Endothelial cell of umbilical vein (primary cell): ENCODE results near the gene BMPR1A. TPM values are rescaled to one million over a fixed set of nuclear protein-coding genes. Genes with fewer than 3 reads are reported as not detected.

Experiments
- BruUV-seq: library from RNA; stranded (reverse); fragments of 400-500 nt; replicated peaks from 2 replicates; lab custom pipeline; 2021; lab: Mats Ljungman, UMichigan
- CTCF ChIA-PET: fragments of 300-600, 350-600 bp; sonication (Branson Sonifier 250); formaldehyde crosslinking; loops from one replicate; lab custom pipeline; 2021; ENCODE audit warnings: antibody characterized with exemption, inconsistent platforms; lab: Charles Lee
- POLR2A ChIA-PET: fragments of 300-600, 350-600 bp; sonication (Branson Sonifier 250); formaldehyde crosslinking; loops from one replicate; lab custom pipeline; 2021; ENCODE audit warnings: antibody characterized with exemption, inconsistent platforms; lab: Charles Lee
- DNase-seq: peaks from one replicate; pipeline ENCODE4 v3.0.0-alpha.2; 2011; ENCODE audit warnings: low read depth, low spot score
- FAIRE-seq: peaks from 2 replicates; lab custom pipeline; 2011; peaks lifted over from hg19 to GRCh38; lab: Jason Lieb, UNC
- H2AFZ ChIP-seq: 2 replicates; pipeline ENCODE4 v1.6.0; 2012; ENCODE audit warnings: low read depth, low read length, control low read depth, inconsistent platforms
- H3K27ac ChIP-seq: 2 replicates; pipeline ENCODE4 v1.5.1; 2011; ENCODE audit warnings: low read depth, mild to moderate bottlenecking, control low read depth, low read length, moderate library complexity; ENCODE audit not compliant: insufficient read depth
- H3K27me3 ChIP-seq, 2 experiments: 2 replicates each; pipeline versions ENCODE4 v1.6.0 to v1.6.1; 2011; ENCODE audit warnings: low read length in 2 of 2, mixed read lengths in 1 of 2; ENCODE audit not compliant: control insufficient read depth in 2 of 2, insufficient read depth in 2 of 2
- H3K36me3 ChIP-seq, 2 experiments: 2 replicates in 1 of 2; 3 replicates in 1 of 2; pipeline ENCODE4 v1.5.1; 2011; ENCODE audit warnings: low read length in 2 of 2, mild to moderate bottlenecking in 1 of 2, moderate library complexity in 1 of 2; ENCODE audit not compliant: control insufficient read depth in 2 of 2, insufficient read depth in 2 of 2; ENCODE audit errors: extremely low read depth in 1 of 2
- H3K4me1 ChIP-seq: 3 replicates; pipeline ENCODE4 v1.5.1; 2011; ENCODE audit warnings: mild to moderate bottlenecking, low read length; ENCODE audit not compliant: control insufficient read depth, insufficient read depth; ENCODE audit errors: extremely low read depth
- H3K4me2 ChIP-seq: 2 replicates; pipeline ENCODE4 v1.6.1; 2011; ENCODE audit warnings: low read length, control low read depth, mixed read lengths; ENCODE audit not compliant: insufficient read depth
- H3K4me3 ChIP-seq, 3 experiments: fragments of 200-600 bp in 1 of 3; sonication (generic), shearing (Covaris generic) in 1 of 3; replicated peaks in 1 of 3; 2 replicates each; pipeline ENCODE4 v1.5.1; 2011 to 2016; ENCODE audit warnings: control low read depth in 3 of 3, low read length in 3 of 3, mild to moderate bottlenecking in 2 of 3, inconsistent platforms in 1 of 3, low read depth in 1 of 3, moderate library complexity in 1 of 3; ENCODE audit not compliant: insufficient read depth in 1 of 3
- H3K79me2 ChIP-seq: 2 replicates; pipeline ENCODE4 v1.6.0; 2012; ENCODE audit warnings: low read length, inconsistent platforms; ENCODE audit not compliant: control insufficient read depth, insufficient read depth
- H3K9ac ChIP-seq: replicated peaks from 2 replicates; pipeline ENCODE3; 2011; ENCODE audit warnings: low read length, control low read depth; ENCODE audit not compliant: insufficient read depth; ENCODE audit errors: extremely low read depth
- H3K9me1 ChIP-seq: replicated peaks from 3 replicates; pipeline ENCODE4 v1.6.0; 2011; ENCODE audit warnings: mild to moderate bottlenecking, low read length; ENCODE audit not compliant: control insufficient read depth, insufficient read depth; ENCODE audit errors: extremely low read depth
- H3K9me3 ChIP-seq: replicated peaks from 2 replicates; pipeline ENCODE4 v1.5.1; 2012; ENCODE audit warnings: low read length, inconsistent platforms; ENCODE audit not compliant: control insufficient read depth, insufficient read depth
- H4K20me1 ChIP-seq: replicated peaks from 2 replicates; pipeline ENCODE3; 2011; ENCODE audit warnings: mild to moderate bottlenecking, low read length; ENCODE audit not compliant: control insufficient read depth, insufficient read depth; ENCODE audit errors: extremely low read depth
- EZH2 ChIP-seq: IDR thresholded peaks from 2 replicates; pipeline ENCODE4 v1.6.1; 2012; ENCODE audit warnings: borderline replicate concordance, low read depth, mild to moderate bottlenecking, moderate library complexity, low read length, inconsistent platforms; ENCODE audit not compliant: severe bottlenecking
- FOS ChIP-seq: IDR thresholded peaks from 2 replicates; pipeline ENCODE4 v1.6.1; 2011; ENCODE audit warnings: mild to moderate bottlenecking, low read length, moderate library complexity, borderline replicate concordance; ENCODE audit not compliant: insufficient read depth
- GATA2 ChIP-seq: IDR thresholded peaks from 2 replicates; pipeline ENCODE4 v1.7.0; 2011; ENCODE audit warnings: low read depth, mild to moderate bottlenecking, moderate library complexity, mixed read lengths, low read length; ENCODE audit not compliant: insufficient read length, insufficient read depth
- JUN ChIP-seq: IDR thresholded peaks from 2 replicates; pipeline ENCODE4 v1.6.1; 2011; ENCODE audit warnings: borderline replicate concordance, low read depth; ENCODE audit not compliant: insufficient read length, insufficient read depth
- MYC ChIP-seq: IDR thresholded peaks from one replicate; pipeline ENCODE4 v1.6.1; 2011; ENCODE audit warnings: mild to moderate bottlenecking, low read depth, low read length
- POLR2A ChIP-seq: IDR thresholded peaks from 2 replicates; pipeline ENCODE4 v1.6.1; 2012; ENCODE audit warnings: low read depth, mild to moderate bottlenecking, control low read depth, low read length
- POLR2AphosphoS5 ChIP-seq: IDR thresholded peaks from 2 replicates; pipeline ENCODE4 v1.6.1; 2012; ENCODE audit warnings: low read depth, mild to moderate bottlenecking, control low read depth, low read length, moderate library complexity; ENCODE audit not compliant: insufficient read depth
- dilution Hi-C: fragments of 300-500 bp; cut with MboI; formaldehyde crosslinking; loops from one replicate; pipeline ENCODE4 v1.15.0; 2019; ENCODE audit warnings: low sequenced_read_pairs; ENCODE audit not compliant: extremely low pct_ligation_motif_present
- intact Hi-C: fragments of 100-400 bp; cut with micrococcal nuclease; formaldehyde crosslinking; loops from one replicate; pipeline ENCODE4 v1.10.0; 2022
- polyA plus RNA-seq, 4 experiments: library from polyadenylated mRNA; depleted of rRNA in 3 of 4; stranded (reverse) in 3 of 4; unstranded in 1 of 4; fragments of >200 nt; gene quantifications; 2 replicates each; pipeline versions ENCODE4 v1.2.1 to v1.2.3, GENCODE V29; 2011 to 2012; ENCODE audit warnings: missing spikeins in 1 of 4
- total RNA-seq: library from RNA; stranded (reverse); gene quantifications from 2 replicates; pipeline ENCODE4 v1.2.3, GENCODE V29; 2021
- TF ChIP-seq, protein P1 (sequence below), 2 donors: IDR thresholded peaks; 1 replicate in 1 of 2; 2 replicates in 1 of 2; pipeline ENCODE4 v1.5.1; 2011; ENCODE audit warnings: low read length in 2 of 2, mild to moderate bottlenecking in 2 of 2, moderate library complexity in 2 of 2, control low read depth in 1 of 2, inconsistent platforms in 1 of 2, low read depth in 1 of 2; ENCODE audit not compliant: insufficient read depth in 1 of 2; ENCODE audit errors: extremely low read depth in 1 of 2
- TF ChIP-seq, protein P2 (sequence below): IDR thresholded peaks from 2 replicates; pipeline ENCODE4 v1.6.1; 2011; ENCODE audit not compliant: insufficient read depth, insufficient read length

Gene BMPR1A
- total and polyA plus RNA-seq, 2 donors (not counting 3 experiments of a cell fraction or from before 2014, with no cell fraction given): not detected

- Histone ChIP-seq H3K4me1 (no peaks in the 10 kb centered on the region), H4K20me1 (no peaks in the 10 kb centered on the region), H3K9me1 (no peaks in the 10 kb centered on the region), H3K27me3 (no peaks in the 10 kb centered on the region), H3K9ac (no peak overlapping the region), H3K9me3 (no peaks in the 10 kb centered on the region), H3K27ac (no peak overlapping the region), H3K4me2 (no peak overlapping the region), H3K4me3 (no peak overlapping the region), H3K79me2 (peaks cover 48% of the 10 kb centered on the region), H2AFZ (no peak overlapping the region), H3K36me3 (peaks cover 20 to 56% of the 10 kb centered on the region in 2 experiments)
- dilution Hi-C loops (no loop called here), intact Hi-C loops (no loop called here)
- no TSS peak for BruUV-seq
- TF ChIP-seq FOS: no peak
- CTCF ChIA-PET: interaction anchor here (11.6 to 12.5 kb wide), 2 partner anchors 12 to 21 kb away, joined by 189 to 325 read pairs; partner anchors contain the start of genes ADIRF, MMRN2 and SNCG
- DNase-seq (no peak), FAIRE-seq (no peak)
- POLR2A ChIA-PET: interaction anchor here (2.9 kb wide), 1 partner anchor 13 kb away, joined by 13 read pairs; the partner anchor contains the start of genes MMRN2 and SNCG
These were observed 188.5 kb downstream of the BMPR1A start for GRCh38 chr10:86944907-86945306.

- ChIA-PET CTCF (interaction anchor here (2.2 to 12.5 kb wide), 3 partner anchors 12 to 147 kb away, joined by 5 to 325 read pairs (median 189); partner anchors contain the start of genes ADIRF, MMRN2 and SNCG), POLR2A (interaction anchor here (2.9 kb wide), 1 partner anchor 13 kb away, joined by 13 read pairs; the partner anchor contains the start of genes MMRN2 and SNCG)
- TF ChIP-seq FOS: no peak
- no peak for TF ChIP-seq GATA2
- TF ChIP-seq, protein P1, sequence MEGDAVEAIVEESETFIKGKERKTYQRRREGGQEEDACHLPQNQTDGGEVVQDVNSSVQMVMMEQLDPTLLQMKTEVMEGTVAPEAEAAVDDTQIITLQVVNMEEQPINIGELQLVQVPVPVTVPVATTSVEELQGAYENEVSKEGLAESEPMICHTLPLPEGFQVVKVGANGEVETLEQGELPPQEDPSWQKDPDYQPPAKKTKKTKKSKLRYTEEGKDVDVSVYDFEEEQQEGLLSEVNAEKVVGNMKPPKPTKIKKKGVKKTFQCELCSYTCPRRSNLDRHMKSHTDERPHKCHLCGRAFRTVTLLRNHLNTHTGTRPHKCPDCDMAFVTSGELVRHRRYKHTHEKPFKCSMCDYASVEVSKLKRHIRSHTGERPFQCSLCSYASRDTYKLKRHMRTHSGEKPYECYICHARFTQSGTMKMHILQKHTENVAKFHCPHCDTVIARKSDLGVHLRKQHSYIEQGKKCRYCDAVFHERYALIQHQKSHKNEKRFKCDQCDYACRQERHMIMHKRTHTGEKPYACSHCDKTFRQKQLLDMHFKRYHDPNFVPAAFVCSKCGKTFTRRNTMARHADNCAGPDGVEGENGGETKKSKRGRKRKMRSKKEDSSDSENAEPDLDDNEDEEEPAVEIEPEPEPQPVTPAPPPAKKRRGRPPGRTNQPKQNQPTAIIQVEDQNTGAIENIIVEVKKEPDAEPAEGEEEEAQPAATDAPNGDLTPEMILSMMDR (IDR thresholded peaks at IDR 0.05; ENCODE audit: extremely low read depth in 1 of 2, insufficient read depth in 1 of 2, low read depth in 1 of 2, low read length in 2 of 2): peak; percentile 7 to 16
- no peak for TF ChIP-seq POLR2A
- TF ChIP-seq JUN: no peak
- no peak for TF ChIP-seq EZH2
- TF ChIP-seq MYC: no peak
- TF ChIP-seq POLR2AphosphoS5: peak; percentile 12
- TF ChIP-seq, protein P2, sequence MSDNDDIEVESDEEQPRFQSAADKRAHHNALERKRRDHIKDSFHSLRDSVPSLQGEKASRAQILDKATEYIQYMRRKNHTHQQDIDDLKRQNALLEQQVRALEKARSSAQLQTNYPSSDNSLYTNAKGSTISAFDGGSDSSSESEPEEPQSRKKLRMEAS: no peak
- no peak for FAIRE-seq
- Histone ChIP-seq H3K27ac (no peak overlapping the region), H3K79me2 (peaks cover 52% of the 10 kb centered on the region), H2AFZ (no peak overlapping the region), H3K36me3 (peaks cover 20 to 52% of the 10 kb centered on the region in 2 experiments), H4K20me1 (no peaks in the 10 kb centered on the region), H3K9me1 (no peaks in the 10 kb centered on the region), H3K9ac (no peak overlapping the region), H3K4me1 (no peaks in the 10 kb centered on the region), H3K4me3 (no peak overlapping the region), H3K9me3 (no peaks in the 10 kb centered on the region), H3K27me3 (no peaks in the 10 kb centered on the region), H3K4me2 (no peak overlapping the region)
- dilution Hi-C loops: no loop called here
- intact Hi-C loops: no loop called here
- no peak for DNase-seq
- BruUV-seq: no TSS peak
These were observed 189.2 kb downstream of the BMPR1A start for GRCh38 chr10:86945361-86946212.
